Trophoblast cell (in vitro differentiated cells and primary cell): ENCODE results near the gene SQSTM1.

Experiments
- DNase-seq, 2 donors: peaks; one replicate each; pipeline ENCODE4 v3.0.0-alpha.2; 2016
- H2AFZ ChIP-seq: 2 replicates; pipeline ENCODE4 v1.6.1; 2013; ENCODE audit warnings: low read length, moderate library complexity, mild to moderate bottlenecking; ENCODE audit not compliant: insufficient read depth, poor library complexity
- H2AK5ac ChIP-seq: 2 replicates; pipeline ENCODE4 v1.6.1; 2013; ENCODE audit warnings: mild to moderate bottlenecking, low read length
- H2BK120ac ChIP-seq: 2 replicates; pipeline ENCODE4 v1.6.1; 2013; ENCODE audit warnings: low read length, mild to moderate bottlenecking, moderate library complexity; ENCODE audit not compliant: insufficient read depth, poor library complexity
- H2BK12ac ChIP-seq: 2 replicates; pipeline ENCODE4 v1.6.1; 2013; ENCODE audit warnings: mild to moderate bottlenecking, low read length, moderate library complexity
- H2BK5ac ChIP-seq: 2 replicates; pipeline ENCODE4 v1.6.1; 2013; ENCODE audit warnings: low read length, low read depth, moderate library complexity, mild to moderate bottlenecking; ENCODE audit not compliant: poor library complexity
- H3K14ac ChIP-seq: 2 replicates; pipeline ENCODE4 v1.6.1; 2013; ENCODE audit warnings: mild to moderate bottlenecking, low read length
- H3K18ac ChIP-seq: 2 replicates; pipeline ENCODE4 v1.6.1; 2013; ENCODE audit warnings: mild to moderate bottlenecking, low read length
- H3K23ac ChIP-seq: 2 replicates; pipeline ENCODE4 v1.6.1; 2013; ENCODE audit warnings: low read length
- H3K27ac ChIP-seq: 2 replicates; pipeline ENCODE4 v1.5.1; 2013; ENCODE audit warnings: low read depth, mild to moderate bottlenecking, inconsistent platforms, low read length, moderate library complexity
- H3K27me3 ChIP-seq: 2 replicates; pipeline ENCODE4 v1.6.1; 2013; ENCODE audit warnings: inconsistent platforms, mild to moderate bottlenecking, low read length, moderate library complexity; ENCODE audit not compliant: insufficient read depth
- H3K36me3 ChIP-seq, 2 experiments: 1 replicate in 1 of 2; 2 replicates in 1 of 2; pipeline ENCODE4 v1.6.1; 2013; ENCODE audit warnings: low read length in 2 of 2, mild to moderate bottlenecking in 2 of 2, moderate library complexity in 1 of 2; ENCODE audit not compliant: insufficient read depth in 2 of 2, control insufficient read depth in 1 of 2
- H3K4ac ChIP-seq: 2 replicates; pipeline ENCODE4 v1.6.1; 2013; ENCODE audit warnings: low read depth, mild to moderate bottlenecking, low read length, moderate library complexity
- H3K4me1 ChIP-seq, 2 experiments: 1 replicate in 1 of 2; 2 replicates in 1 of 2; pipeline ENCODE4 v1.6.1; 2013; ENCODE audit warnings: low read length in 2 of 2, mild to moderate bottlenecking in 2 of 2, moderate library complexity in 1 of 2; ENCODE audit not compliant: insufficient read depth in 2 of 2, control insufficient read depth in 1 of 2
- H3K4me2 ChIP-seq: 2 replicates; pipeline ENCODE4 v1.6.1; 2013; ENCODE audit warnings: inconsistent platforms, mild to moderate bottlenecking, low read length, moderate library complexity
- H3K4me3 ChIP-seq: 2 replicates; pipeline ENCODE4 v1.5.1; 2013; ENCODE audit warnings: mild to moderate bottlenecking, low read depth, low read length, inconsistent platforms
- H3K79me1 ChIP-seq: one replicate; pipeline ENCODE4 v1.6.1; 2013; ENCODE audit warnings: low read length
- H3K79me2 ChIP-seq: 2 replicates; pipeline ENCODE4 v1.6.1; 2013; ENCODE audit warnings: low read length, mild to moderate bottlenecking; ENCODE audit not compliant: control insufficient read depth, insufficient read depth, poor library complexity
- H3K9ac ChIP-seq: 2 replicates; pipeline ENCODE4 v1.6.1; 2013; ENCODE audit warnings: mild to moderate bottlenecking, low read length
- H3K9me3 ChIP-seq: 2 replicates; pipeline ENCODE4 v1.6.1; 2013; ENCODE audit warnings: low read depth, mild to moderate bottlenecking, control low read depth, inconsistent platforms, low read length; ENCODE audit not compliant: insufficient read depth
- H4K12ac ChIP-seq: 2 replicates; pipeline ENCODE4 v1.6.1; 2013; ENCODE audit warnings: low read depth, mild to moderate bottlenecking, low read length, moderate library complexity
- H4K8ac ChIP-seq: 2 replicates; pipeline ENCODE4 v1.6.1; 2013; ENCODE audit warnings: low read depth, mild to moderate bottlenecking, low read length, moderate library complexity
- H4K91ac ChIP-seq: one replicate; pipeline ENCODE4 v1.6.1; 2013; ENCODE audit warnings: low read depth, mild to moderate bottlenecking, low read length, moderate library complexity
- WGBS: extraction: QIAGEN DNeasy Blood & Tissue Kit; methylation state at CpG from one replicate; pipeline ENCODE4 v1.1.7; 2013; ENCODE audit warnings: missing lambda C conversion rate; ENCODE audit not compliant: insufficient read length, insufficient coverage; ENCODE audit errors: extremely low coverage; 5-methylcytosine and 5-hydroxymethylcytosine counted together

The SQSTM1 gene

GRCh38 chr5:179774442-179774841 is 46.3 kb upstream of the SQSTM1 start:
- Histone ChIP-seq H3K23ac (no peak overlapping the region), H4K8ac (no peak overlapping the region), H3K18ac (no peak overlapping the region), H3K27ac (no peak overlapping the region), H3K79me2 (no peaks in the 10 kb centered on the region), H2BK120ac (no peak overlapping the region), H3K36me3 (peaks cover 50 to 66% of the 10 kb centered on the region in 2 experiments), H4K12ac (no peak overlapping the region), H3K79me1 (no peaks in the 10 kb centered on the region), H3K9me3 (no peaks in the 10 kb centered on the region), H3K14ac (no peak overlapping the region), H4K91ac (no peak overlapping the region), H3K27me3 (no peaks in the 10 kb centered on the region), H2AFZ (no peak overlapping the region), H2BK12ac (no peak overlapping the region), H2AK5ac (no peak overlapping the region), H3K9ac (no peak overlapping the region), H2BK5ac (no peak overlapping the region), H3K4me1 (peaks cover 7 to 10% of the 10 kb centered on the region in 2 experiments), H3K4me3 (no peak overlapping the region), H3K4ac (no peak overlapping the region), H3K4me2 (no peak overlapping the region)
- no peak for DNase-seq
- no CpG with 5 or more reads among the region's 12 CpGs for WGBS

GRCh38 chr5:179776411-179776938 is 44.2 kb upstream of the SQSTM1 start:
- Histone ChIP-seq H3K27me3 (no peaks in the 10 kb centered on the region), H3K9ac (no peak overlapping the region), H2BK12ac (no peak overlapping the region), H3K79me1 (no peaks in the 10 kb centered on the region), H3K27ac (no peak overlapping the region), H4K91ac (no peak overlapping the region), H3K4ac (no peak overlapping the region), H3K4me2 (no peak overlapping the region), H3K4me1 (peaks cover 7 to 10% of the 10 kb centered on the region in 2 experiments), H3K23ac (no peak overlapping the region), H3K4me3 (no peak overlapping the region), H3K9me3 (no peaks in the 10 kb centered on the region), H4K12ac (no peak overlapping the region), H2AFZ (no peak overlapping the region), H3K36me3 (peaks cover 48 to 62% of the 10 kb centered on the region in 2 experiments), H3K18ac (no peak overlapping the region), H3K79me2 (no peaks in the 10 kb centered on the region), H4K8ac (no peak overlapping the region), H2BK5ac (no peak overlapping the region), H3K14ac (no peak overlapping the region), H2AK5ac (no peak overlapping the region), H2BK120ac (no peak overlapping the region)
- WGBS = no CpG with 5 or more reads among the region's 11 CpGs
- no peak for DNase-seq

- H3K27ac ChIP-seq = peak overlapping the region; percentile 66
- no peak overlapping the region for H3K14ac ChIP-seq
- no peak overlapping the region for H3K4me2 ChIP-seq
- H2BK120ac ChIP-seq = no peak overlapping the region
- WGBS = no CpG with 5 or more reads among the region's 10 CpGs
- H3K36me3 ChIP-seq = peaks cover 39 to 53% of the 10 kb centered on the region in 2 experiments
- H2AFZ ChIP-seq = no peak overlapping the region
- H3K9ac ChIP-seq = no peak overlapping the region
- H3K23ac ChIP-seq = no peak overlapping the region
- no peaks in the 10 kb centered on the region for H3K79me2 ChIP-seq
- H3K4ac ChIP-seq = no peak overlapping the region
- H3K27me3 ChIP-seq = no peaks in the 10 kb centered on the region
- no peak for DNase-seq
- no peak overlapping the region for H3K4me3 ChIP-seq
- H2BK12ac ChIP-seq = no peak overlapping the region
- H3K9me3 ChIP-seq = no peaks in the 10 kb centered on the region
- H2BK5ac ChIP-seq = peak overlapping the region; percentile 42
- H4K8ac ChIP-seq = no peak overlapping the region
- no peak overlapping the region for H3K18ac ChIP-seq
- H2AK5ac ChIP-seq = no peak overlapping the region
- peaks cover 11 to 20% of the 10 kb centered on the region in 2 experiments for H3K4me1 ChIP-seq
- no peaks in the 10 kb centered on the region for H3K79me1 ChIP-seq
- no peak overlapping the region for H4K12ac ChIP-seq
- H4K91ac ChIP-seq = no peak overlapping the region
These were observed 43.2 kb upstream of the SQSTM1 start for GRCh38 chr5:179777456-179777855.

GRCh38 chr5:179777909-179778308 is 42.8 kb upstream of the SQSTM1 start:
- Histone ChIP-seq H3K36me3 (peaks cover 35 to 49% of the 10 kb centered on the region in 2 experiments), H3K4me2 (no peak overlapping the region), H3K9me3 (no peaks in the 10 kb centered on the region), H3K27ac (peak overlapping the region; percentile 66), H2BK120ac (no peak overlapping the region), H4K91ac (no peak overlapping the region), H3K27me3 (no peaks in the 10 kb centered on the region), H3K79me2 (no peaks in the 10 kb centered on the region), H2BK12ac (no peak overlapping the region), H3K4ac (no peak overlapping the region), H3K79me1 (no peaks in the 10 kb centered on the region), H3K18ac (no peak overlapping the region), H4K8ac (no peak overlapping the region), H3K23ac (no peak overlapping the region), H3K14ac (no peak overlapping the region), H2BK5ac (peak overlapping the region; percentile 42), H3K4me1 (peaks cover 11 to 20% of the 10 kb centered on the region in 2 experiments), H3K9ac (no peak overlapping the region), H2AFZ (no peak overlapping the region), H2AK5ac (no peak overlapping the region), H4K12ac (no peak overlapping the region), H3K4me3 (no peak overlapping the region)
- DNase-seq = peak; percentile 33 to 69
- no CpG with 5 or more reads among the region's 9 CpGs for WGBS
